Epithelial cell of esophagus (primary cell): ENCODE measurements around the gene ACSL3.

Experiments
- DNase-seq: peaks from one replicate; pipeline ENCODE4 v3.0.0; 2010; ENCODE audit warnings: low read depth
- H3K4me3 ChIP-seq: 2 replicates; pipeline ENCODE4 v1.5.1; 2011; ENCODE audit warnings: mild to moderate bottlenecking, low read length, control low read depth
- CTCF ChIP-seq: IDR thresholded peaks from 2 replicates; pipeline ENCODE4 v1.5.1; 2011; ENCODE audit warnings: low read depth, mild to moderate bottlenecking, low read length, control low read depth, inconsistent platforms; ENCODE audit not compliant: insufficient read depth; ENCODE audit errors: missing control alignments

The ACSL3 gene

DNA sequence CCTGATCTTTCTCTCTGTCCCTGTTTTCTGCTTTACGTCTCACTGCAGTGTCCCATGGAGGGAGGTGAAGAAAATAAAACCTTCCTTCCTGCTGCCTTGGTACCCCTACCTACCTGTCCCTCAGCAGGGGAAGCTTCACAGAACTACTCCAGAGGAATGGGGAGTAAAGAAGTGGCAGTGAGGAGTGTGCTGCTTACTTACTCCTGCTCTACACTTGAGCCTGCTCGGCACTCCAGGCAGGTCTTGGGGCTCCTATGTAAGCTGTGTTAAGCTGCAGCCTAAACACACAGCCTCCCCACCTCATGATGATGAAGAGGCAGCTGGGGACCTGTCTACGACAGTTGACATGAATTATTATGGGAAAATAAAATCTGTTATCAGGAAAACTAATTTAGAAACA, 72.6 kb downstream of the ACSL3 start:
- DNase-seq: no peak
- no peak for TF ChIP-seq CTCF
- no peak overlapping the region for H3K4me3 ChIP-seq

GRCh38 chr2:222935688-222936298, 75.0 kb downstream of the ACSL3 start:
- TF ChIP-seq CTCF: no peak
- H3K4me3 ChIP-seq: no peak overlapping the region
- no peak for DNase-seq

DNA sequence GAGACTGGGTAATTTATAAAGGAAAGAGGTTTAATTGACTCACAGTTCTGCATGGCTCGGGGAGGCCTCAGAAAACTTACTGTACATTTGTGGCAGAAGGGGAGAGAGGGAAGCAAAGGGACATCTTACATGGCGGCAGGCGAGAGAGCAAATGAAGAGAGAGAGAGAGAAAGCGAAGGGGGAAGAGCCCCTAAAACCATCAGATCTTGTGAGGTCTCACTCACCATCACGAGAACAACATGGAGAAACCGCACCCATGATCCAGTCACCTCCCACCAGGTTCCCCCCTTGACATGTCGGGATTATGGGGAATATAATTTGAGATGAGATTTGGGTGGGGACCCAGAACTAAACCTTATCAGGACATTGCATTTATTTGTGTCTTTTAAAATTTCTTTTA, 75.9 kb downstream of the ACSL3 start:
- no peak for TF ChIP-seq CTCF
- no peak overlapping the region for H3K4me3 ChIP-seq
- no peak for DNase-seq

DNA sequence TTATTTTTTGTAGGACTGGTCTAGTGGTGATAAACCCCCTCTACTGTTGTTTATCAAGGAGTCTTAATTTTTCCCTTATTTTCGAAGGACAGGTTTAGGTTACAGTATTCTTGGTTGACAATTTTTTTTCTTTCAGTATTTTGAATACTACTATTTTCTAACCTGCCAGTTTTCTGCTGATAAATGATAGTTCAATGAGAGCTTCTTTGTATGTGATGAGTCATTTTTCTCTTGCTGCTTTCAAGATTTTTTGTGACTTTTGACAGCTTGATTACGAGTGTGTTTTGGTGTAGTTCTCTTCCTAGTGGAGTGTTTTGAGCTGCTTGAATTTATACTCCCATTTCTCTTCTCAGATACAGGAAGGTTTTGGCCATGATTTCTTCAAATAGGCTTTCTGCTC, 77.5 kb downstream of the ACSL3 start:
- no peak for DNase-seq
- TF ChIP-seq CTCF: no peak
- H3K4me3 ChIP-seq: no peak overlapping the region

- TF ChIP-seq CTCF: peak; percentile 92
- no peak overlapping the region for H3K4me3 ChIP-seq
- DNase-seq: peak; percentile 75
Observed at GRCh38 chr2:222939208-222939856, 78.5 kb downstream of the ACSL3 start.

DNA sequence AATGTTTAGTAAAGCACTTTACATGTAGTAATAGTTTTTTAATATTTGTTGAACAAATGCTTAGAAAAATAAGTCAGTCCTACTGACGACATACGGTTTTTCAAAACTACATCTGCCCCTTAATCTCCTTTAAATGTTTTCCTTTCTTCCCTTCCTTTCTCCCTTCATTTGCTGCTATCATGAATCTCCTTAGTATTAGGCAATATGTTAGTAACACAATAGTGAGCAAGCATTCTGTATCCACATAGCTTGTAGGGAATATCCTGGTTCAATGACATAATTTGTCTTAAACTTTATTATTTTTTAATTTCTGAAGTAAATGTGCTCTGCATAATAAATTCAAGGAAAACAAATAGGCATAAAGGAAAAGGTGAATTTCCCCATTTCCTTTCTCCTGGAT, 79.1 kb downstream of the ACSL3 start:
- no peak for DNase-seq
- TF ChIP-seq CTCF: no peak
- no peak overlapping the region for H3K4me3 ChIP-seq

DNA sequence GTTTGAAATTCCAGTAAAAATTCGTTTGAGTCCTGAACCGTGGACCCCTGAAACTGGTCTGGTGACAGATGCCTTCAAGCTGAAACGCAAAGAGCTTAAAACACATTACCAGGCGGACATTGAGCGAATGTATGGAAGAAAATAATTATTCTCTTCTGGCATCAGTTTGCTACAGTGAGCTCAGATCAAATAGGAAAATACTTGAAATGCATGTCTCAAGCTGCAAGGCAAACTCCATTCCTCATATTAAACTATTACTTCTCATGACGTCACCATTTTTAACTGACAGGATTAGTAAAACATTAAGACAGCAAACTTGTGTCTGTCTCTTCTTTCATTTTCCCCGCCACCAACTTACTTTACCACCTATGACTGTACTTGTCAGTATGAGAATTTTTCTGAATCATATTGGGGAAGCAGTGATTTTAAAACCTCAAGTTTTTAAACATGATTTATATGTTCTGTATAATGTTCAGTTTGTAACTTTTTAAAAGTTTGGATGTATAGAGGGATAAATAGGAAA, 80.7 kb downstream of the ACSL3 start:
- H3K4me3 ChIP-seq: no peak overlapping the region
- TF ChIP-seq CTCF: no peak
- DNase-seq: peak; percentile 30
